RWPE2 (cell line): ENCODE data around the gene BCKDK.

Source experiments
- ATAC-seq: fragments of 200-7000 bp; cut with Tn5 transposase; 3 replicates; pipeline ENCODE4 v1.9.1; 2021; ENCODE audit warnings: low read depth
- DNase-seq: peaks from one replicate; pipeline ENCODE4 v3.0.0-alpha.2; 2020; ENCODE audit warnings: low spot score
- H3K27ac ChIP-seq: fragments of 450-650 bp; 2 replicates; pipeline ENCODE4 v1.5.1; 2017; ENCODE audit warnings: mild to moderate bottlenecking; ENCODE audit not compliant: poor library complexity, severe bottlenecking
- H3K27me3 ChIP-seq: fragments of 250-450 bp; sonication (Bioruptor Pico); 2 replicates; pipeline ENCODE4 v1.5.1; 2021; ENCODE audit warnings: mild to moderate bottlenecking, moderate library complexity; ENCODE audit not compliant: insufficient read depth, poor library complexity, severe bottlenecking
- H3K36me3 ChIP-seq: fragments of 250-450 bp; sonication (Bioruptor Pico); 2 replicates; pipeline ENCODE4 v1.5.1; 2020; ENCODE audit warnings: low read depth, mild to moderate bottlenecking, moderate library complexity
- H3K4me1 ChIP-seq: fragments of 250-450 bp; sonication (Bioruptor Pico); 2 replicates; pipeline ENCODE4 v1.5.1; 2021; ENCODE audit warnings: mild to moderate bottlenecking, moderate library complexity; ENCODE audit not compliant: insufficient read depth, poor library complexity, severe bottlenecking
- H3K4me3 ChIP-seq: fragments of 250-450 bp; sonication (Bioruptor Pico); 2 replicates; pipeline ENCODE4 v1.5.1; 2021; ENCODE audit warnings: mild to moderate bottlenecking, moderate library complexity; ENCODE audit not compliant: severe bottlenecking
- H3K9me3 ChIP-seq: fragments of 250-450 bp; sonication (Bioruptor Pico); 2 replicates; pipeline ENCODE4 v1.5.1; 2021; ENCODE audit warnings: mild to moderate bottlenecking, moderate library complexity; ENCODE audit not compliant: severe bottlenecking
- CTCF ChIP-seq: fragments of 450-650 bp; IDR thresholded peaks from one replicate; pipeline ENCODE4 v1.5.1; 2017; ENCODE audit warnings: mild to moderate bottlenecking, moderate library complexity; ENCODE audit not compliant: poor library complexity, severe bottlenecking

The BCKDK gene

GRCh38 chr16:31063843-31064611, 44.2 kb upstream of the BCKDK start:
- H3K36me3 ChIP-seq, result peaks cover 29% of the 10 kb centered on the region
- H3K27ac ChIP-seq, result peak overlapping the region; percentile 60
- no peaks in the 10 kb centered on the region for H3K27me3 ChIP-seq
- ATAC-seq, result no peak
- no peak for DNase-seq
- H3K9me3 ChIP-seq, result no peaks in the 10 kb centered on the region
- H3K4me3 ChIP-seq, result no peak overlapping the region
- H3K4me1 ChIP-seq, result peaks cover 9% of the 10 kb centered on the region
- TF ChIP-seq CTCF, result no peak

GRCh38 chr16:31064882-31065461, 43.2 kb upstream of the BCKDK start:
- ATAC-seq (peak; percentile 97), DNase-seq (no peak)
- Histone ChIP-seq H3K9me3 (no peaks in the 10 kb centered on the region), H3K27me3 (no peaks in the 10 kb centered on the region), H3K36me3 (peaks cover 27% of the 10 kb centered on the region), H3K4me1 (peaks cover 9% of the 10 kb centered on the region), H3K27ac (peak overlapping the region; percentile 60), H3K4me3 (no peak overlapping the region)
- no peak for TF ChIP-seq CTCF

- H3K27me3 ChIP-seq, result no peaks in the 10 kb centered on the region
- ATAC-seq, result no peak
- no peak overlapping the region for H3K4me3 ChIP-seq
- no peak for DNase-seq
- no peak overlapping the region for H3K27ac ChIP-seq
- H3K36me3 ChIP-seq, result peaks cover 8% of the 10 kb centered on the region
- H3K4me1 ChIP-seq, result peaks cover 15% of the 10 kb centered on the region
- no peak for TF ChIP-seq CTCF
- no peaks in the 10 kb centered on the region for H3K9me3 ChIP-seq
These were observed 40.8 kb upstream of the BCKDK start for GRCh38 chr16:31067342-31067741.

GRCh38 chr16:31071861-31072260, 36.3 kb upstream of the BCKDK start:
- H3K27ac ChIP-seq, result peak overlapping the region; percentile 79
- H3K4me1 ChIP-seq, result peaks cover 6% of the 10 kb centered on the region
- DNase-seq, result no peak
- H3K9me3 ChIP-seq, result no peaks in the 10 kb centered on the region
- ATAC-seq, result no peak
- TF ChIP-seq CTCF, result no peak
- H3K27me3 ChIP-seq, result no peaks in the 10 kb centered on the region
- peaks cover 5% of the 10 kb centered on the region; the same call in 1 of the 2 replicates for H3K36me3 ChIP-seq
- peak overlapping the region; percentile 94 for H3K4me3 ChIP-seq
